Fibroblast of lung (primary cell): ENCODE results near the gene CDH9. TPM values are rescaled to one million over a fixed set of nuclear protein-coding genes. Genes with fewer than 3 reads are reported as not detected.

Source experiments
- DNase-seq, 2 donors: peaks; one replicate each; pipeline versions ENCODE4 v3.0.0 to v3.0.0-alpha.2; 2010; ENCODE audit warnings: low read depth in 2 of 2
- H2AFZ ChIP-seq: 2 replicates; pipeline ENCODE4 v1.5.1; 2012; ENCODE audit warnings: low read length, control low read depth, inconsistent platforms
- H3K27ac ChIP-seq: 2 replicates; pipeline ENCODE4 v1.5.1; 2011; ENCODE audit warnings: low read length, control low read depth; ENCODE audit not compliant: insufficient read depth
- H3K27me3 ChIP-seq: 2 replicates; pipeline ENCODE4 v1.5.1; 2011; ENCODE audit warnings: mild to moderate bottlenecking, low read length; ENCODE audit not compliant: control insufficient read depth, insufficient read depth
- H3K36me3 ChIP-seq: 2 replicates; pipeline ENCODE4 v1.5.1; 2011; ENCODE audit warnings: low read length; ENCODE audit not compliant: control insufficient read depth, insufficient read depth
- H3K4me1 ChIP-seq: 2 replicates; pipeline ENCODE4 v1.5.1; 2011; ENCODE audit warnings: low read length; ENCODE audit not compliant: control insufficient read depth, insufficient read depth; ENCODE audit errors: extremely low read depth
- H3K4me2 ChIP-seq: 2 replicates; pipeline ENCODE4 v1.5.1; 2011; ENCODE audit warnings: low read length, control low read depth; ENCODE audit not compliant: insufficient read depth; ENCODE audit errors: extremely low read depth
- H3K4me3 ChIP-seq, 4 experiments: fragments of 200-600 bp in 1 of 4; sonication (generic) in 1 of 4; replicated peaks in 1 of 4; 2 replicates each; pipeline ENCODE4 v1.5.1; 2011 to 2016; ENCODE audit warnings: low read length in 4 of 4, low read depth in 3 of 4, mild to moderate bottlenecking in 3 of 4, control low read depth in 2 of 4, inconsistent platforms in 1 of 4, mixed read lengths in 1 of 4; ENCODE audit not compliant: insufficient read depth in 1 of 4; ENCODE audit errors: control extremely low read depth in 1 of 4
- H3K79me2 ChIP-seq: 2 replicates; pipeline ENCODE4 v1.5.1; 2012; ENCODE audit warnings: mild to moderate bottlenecking, low read length, inconsistent platforms; ENCODE audit not compliant: control insufficient read depth, insufficient read depth
- H3K9ac ChIP-seq: 2 replicates; pipeline ENCODE4 v1.5.1; 2011; ENCODE audit warnings: mild to moderate bottlenecking, low read length, control low read depth; ENCODE audit not compliant: insufficient read depth
- H3K9me3 ChIP-seq: 2 replicates; pipeline ENCODE4 v1.5.1; 2012; ENCODE audit warnings: low read depth, low read length; ENCODE audit not compliant: control insufficient read depth, insufficient read depth
- H4K20me1 ChIP-seq: 2 replicates; pipeline ENCODE4 v1.5.1; 2011; ENCODE audit warnings: low read length; ENCODE audit not compliant: control insufficient read depth, insufficient read depth; ENCODE audit errors: extremely low read depth
- CTCF ChIP-seq, 2 donors: IDR thresholded peaks in 1 of 2; conservative IDR thresholded peaks in 1 of 2; 1 replicate in 1 of 2; 2 replicates in 1 of 2; pipeline ENCODE4 v1.5.1; 2011 to 2012; ENCODE audit warnings: low read length in 2 of 2, control low read depth in 1 of 2, inconsistent platforms in 1 of 2, low read depth in 1 of 2, mild to moderate bottlenecking in 1 of 2
- EZH2 ChIP-seq: IDR thresholded peaks from 2 replicates; pipeline ENCODE4 v1.5.1; 2012; ENCODE audit warnings: low read length, control low read depth, mild to moderate bottlenecking; ENCODE audit errors: missing control alignments
- polyA plus RNA-seq, 2 donors: library from polyadenylated mRNA; depleted of rRNA in 1 of 2; stranded (reverse) in 1 of 2; unstranded in 1 of 2; fragments of >200 nt; gene quantifications; 2 replicates each; pipeline ENCODE4 v1.2.1, GENCODE V29; 2011 to 2012; ENCODE audit warnings: missing spikeins in 1 of 2
- total RNA-seq: library from RNA; depleted of rRNA; stranded (reverse); fragments of >200 nt; gene quantifications from 2 replicates; pipeline ENCODE4 v1.2.1, GENCODE V29; 2014

Gene CDH9
- total and polyA plus RNA-seq, 2 donors (not counting 1 experiment from before 2014, with no cell fraction given) = not detected

GRCh38 chr5:27026801-27027200 is 11.6 kb downstream of the CDH9 start:
- no peak overlapping the region for H3K4me2 ChIP-seq
- H3K9ac ChIP-seq = no peak overlapping the region

GRCh38 chr5:27026063-27026462 is 12.3 kb downstream of the CDH9 start:
- no peak overlapping the region for H2AFZ ChIP-seq
- no peak overlapping the region for H3K4me3 ChIP-seq

More at GRCh38 chr5:27026801-27027200, 11.6 kb downstream of the CDH9 start:
- TF ChIP-seq CTCF (conservative IDR thresholded peaks at IDR 0.05 in 1 of 2, IDR thresholded peaks at IDR 0.05 in 1 of 2; ENCODE audit: low read depth in 1 of 2, low read length in 2 of 2) = no peak
- no peak for TF ChIP-seq EZH2
- Histone ChIP-seq H3K27ac (no peak overlapping the region), H3K36me3 (no peaks in the 10 kb centered on the region), H3K4me1 (no peaks in the 10 kb centered on the region), H3K4me3 (no peak overlapping the region), H2AFZ (no peak overlapping the region), H4K20me1 (no peaks in the 10 kb centered on the region), H3K79me2 (no peaks in the 10 kb centered on the region), H3K27me3 (no peaks in the 10 kb centered on the region), H3K9me3 (no peaks in the 10 kb centered on the region)
- no peak for DNase-seq

GRCh38 chr5:27021471-27021870 is 16.9 kb downstream of the CDH9 start:
- Histone ChIP-seq H3K79me2 (no peaks in the 10 kb centered on the region), H3K4me1 (no peaks in the 10 kb centered on the region), H3K9ac (no peak overlapping the region), H3K9me3 (no peaks in the 10 kb centered on the region), H3K36me3 (no peaks in the 10 kb centered on the region), H3K27me3 (no peaks in the 10 kb centered on the region), H3K4me2 (no peak overlapping the region), H3K27ac (no peak overlapping the region), H4K20me1 (no peaks in the 10 kb centered on the region), H2AFZ (no peak overlapping the region), H3K4me3 (no peak overlapping the region)
- DNase-seq = peak in 1 of 2 donors; percentile 6
- no peak for TF ChIP-seq CTCF (conservative IDR thresholded peaks at IDR 0.05 in 1 of 2, IDR thresholded peaks at IDR 0.05 in 1 of 2; ENCODE audit: low read depth in 1 of 2, low read length in 2 of 2)
- TF ChIP-seq EZH2 = no peak

More at GRCh38 chr5:27026063-27026462, 12.3 kb downstream of the CDH9 start:
- TF ChIP-seq CTCF (conservative IDR thresholded peaks at IDR 0.05 in 1 of 2, IDR thresholded peaks at IDR 0.05 in 1 of 2; ENCODE audit: low read depth in 1 of 2, low read length in 2 of 2) = no peak
- TF ChIP-seq EZH2 = no peak
- Histone ChIP-seq H3K9ac (no peak overlapping the region), H3K79me2 (no peaks in the 10 kb centered on the region), H3K27me3 (no peaks in the 10 kb centered on the region), H3K27ac (no peak overlapping the region), H3K9me3 (no peaks in the 10 kb centered on the region), H3K4me2 (no peak overlapping the region), H4K20me1 (no peaks in the 10 kb centered on the region), H3K36me3 (no peaks in the 10 kb centered on the region), H3K4me1 (no peaks in the 10 kb centered on the region)
- DNase-seq = no peak
